IPS-NIHi11 (cell line): ENCODE measurements around the gene TAF4B.

Experiments
- DNase-seq: peaks from one replicate; pipeline ENCODE4 v3.0.0; 2012; ENCODE audit warnings: mixed read lengths, low spot score

Gene TAF4B

GRCh38 chr18:26383454-26384270 lies 157.4 kb downstream of the TAF4B start:
- peak; percentile 50 for DNase-seq

DNA sequence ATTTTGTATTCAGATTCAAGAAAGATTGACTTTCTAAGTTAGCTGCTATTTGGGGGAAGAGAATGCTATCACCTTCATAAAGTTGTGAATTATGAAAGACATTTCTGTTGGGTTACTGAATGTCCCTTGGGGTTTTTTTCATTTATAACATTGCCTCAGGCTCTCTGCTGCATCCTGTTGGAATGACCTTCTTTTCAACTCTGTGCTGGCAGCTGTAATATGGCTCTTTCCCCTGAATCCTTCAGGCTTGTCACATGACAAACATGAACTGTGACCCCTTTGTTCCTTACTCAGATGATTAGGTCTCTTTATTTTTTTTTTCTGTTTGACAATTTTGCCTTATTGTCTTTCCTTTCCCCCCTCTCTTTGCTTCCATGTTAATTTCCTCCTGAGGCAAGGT lies 159.8 kb downstream of the TAF4B start:
- DNase-seq: no peak

- no peak for DNase-seq
These were observed 160.2 kb downstream of the TAF4B start for GRCh38 chr18:26386441-26386840.

GRCh38 chr18:26394047-26394654 lies 167.9 kb downstream of the TAF4B start:
- no peak for DNase-seq

DNA sequence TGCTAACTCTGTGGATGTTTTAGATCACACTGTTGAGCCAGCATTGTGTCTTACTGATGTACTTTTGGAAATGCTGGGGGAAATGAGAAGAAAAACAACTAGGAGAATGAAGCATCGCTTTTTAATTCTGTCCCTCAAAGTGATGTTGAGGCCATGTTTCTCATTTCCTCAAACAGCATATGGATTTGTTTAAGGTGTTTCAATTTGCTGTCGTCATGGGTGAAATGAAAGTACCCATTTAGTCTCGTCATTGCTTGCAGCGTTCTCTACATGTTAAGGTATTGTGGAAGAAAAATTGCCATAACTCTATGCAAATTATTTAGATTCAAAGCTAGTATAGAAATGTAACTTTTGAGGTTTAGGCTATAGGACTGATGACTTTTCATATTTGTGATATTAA lies 170.8 kb downstream of the TAF4B start:
- DNase-seq: no peak

GRCh38 chr18:26403491-26403890 lies 177.2 kb downstream of the TAF4B start:
- DNase-seq: no peak

GRCh38 chr18:26405190-26405801 lies 179.1 kb downstream of the TAF4B start:
- DNase-seq: peak; percentile 64

DNA sequence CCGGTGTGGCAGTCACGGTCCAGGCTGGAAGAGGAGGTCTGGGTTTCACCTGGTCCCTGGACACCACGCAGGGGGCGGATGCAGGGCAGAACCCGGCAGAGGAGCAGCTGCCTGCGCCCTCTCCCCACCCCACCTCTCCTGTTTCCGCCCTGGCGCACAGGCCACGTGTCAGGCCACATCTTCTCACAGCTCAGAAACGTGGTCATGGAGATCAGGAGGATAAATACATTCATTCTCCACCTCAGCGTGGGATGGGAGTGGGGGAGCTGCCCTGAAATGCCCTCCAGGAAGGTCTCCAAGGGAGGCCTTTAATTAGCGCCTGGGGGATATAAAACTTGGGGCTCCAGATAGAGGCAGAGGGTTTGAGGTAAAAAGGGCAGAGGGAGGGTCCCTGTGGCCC lies 180.1 kb downstream of the TAF4B start:
- no peak for DNase-seq

- no peak for DNase-seq
These were observed 180.7 kb downstream of the TAF4B start for GRCh38 chr18:26406854-26407517.

DNA sequence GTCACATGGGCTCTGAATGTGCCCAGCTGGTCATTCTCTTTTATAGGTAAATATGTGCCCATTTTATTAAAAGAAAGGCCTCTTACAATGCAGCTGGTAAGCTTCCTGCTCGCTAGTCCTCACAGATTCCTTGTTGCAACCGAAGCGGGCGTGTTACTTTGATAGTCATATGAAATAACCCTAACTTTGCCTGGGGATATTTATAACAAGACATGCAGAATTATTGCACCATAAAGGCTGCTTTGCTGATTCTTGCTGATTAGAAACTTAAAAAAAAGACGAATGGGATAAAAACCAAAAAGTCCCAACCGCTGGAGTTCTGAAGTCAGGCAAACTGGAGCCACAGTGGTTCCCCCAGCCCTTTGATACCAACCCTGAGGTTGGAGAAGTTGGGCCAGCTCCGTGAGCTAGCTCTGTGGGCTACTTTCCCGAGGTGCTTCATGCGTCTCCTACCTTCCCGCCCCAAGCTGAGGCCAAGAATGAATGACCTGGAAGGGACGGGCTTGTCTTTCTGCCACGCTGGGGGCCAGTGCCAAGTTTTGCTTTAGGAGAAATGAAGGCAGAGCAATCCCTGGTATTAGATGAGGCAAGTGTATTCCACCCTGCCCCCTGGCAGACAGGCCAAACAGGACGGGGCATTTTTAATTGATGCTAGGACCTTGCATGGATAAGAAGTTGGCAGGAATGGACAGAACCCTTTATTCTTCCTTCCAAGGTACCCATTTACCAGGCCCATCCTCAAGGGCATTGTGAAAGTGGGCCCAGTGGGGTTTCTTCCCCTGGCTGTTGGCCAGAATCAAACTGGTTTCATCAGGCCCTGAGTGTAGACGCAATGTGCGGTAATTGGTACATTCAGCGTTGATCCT lies 181.7 kb downstream of the TAF4B start:
- DNase-seq: no peak

DNA sequence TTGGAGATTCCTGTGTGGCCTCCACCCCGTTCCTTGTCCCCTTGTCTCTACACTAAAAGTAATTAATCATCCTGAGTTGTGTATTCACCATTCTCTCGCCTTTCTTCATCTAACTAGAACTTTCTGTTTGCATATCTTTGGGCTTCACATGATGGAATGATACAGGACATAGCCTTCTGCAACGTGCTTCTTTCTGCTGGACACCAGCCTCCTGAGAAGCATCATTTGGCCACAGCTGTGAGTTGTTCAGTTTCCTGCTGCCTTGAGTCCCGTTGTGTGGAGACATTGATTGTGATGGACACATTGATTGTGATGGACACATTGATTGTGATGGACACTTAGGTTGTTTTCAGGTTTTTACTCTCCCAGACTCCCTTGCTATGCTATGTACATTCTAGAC lies 182.8 kb downstream of the TAF4B start:
- no peak for DNase-seq

GRCh38 chr18:26414901-26415440 lies 188.7 kb downstream of the TAF4B start:
- DNase-seq: no peak

DNA sequence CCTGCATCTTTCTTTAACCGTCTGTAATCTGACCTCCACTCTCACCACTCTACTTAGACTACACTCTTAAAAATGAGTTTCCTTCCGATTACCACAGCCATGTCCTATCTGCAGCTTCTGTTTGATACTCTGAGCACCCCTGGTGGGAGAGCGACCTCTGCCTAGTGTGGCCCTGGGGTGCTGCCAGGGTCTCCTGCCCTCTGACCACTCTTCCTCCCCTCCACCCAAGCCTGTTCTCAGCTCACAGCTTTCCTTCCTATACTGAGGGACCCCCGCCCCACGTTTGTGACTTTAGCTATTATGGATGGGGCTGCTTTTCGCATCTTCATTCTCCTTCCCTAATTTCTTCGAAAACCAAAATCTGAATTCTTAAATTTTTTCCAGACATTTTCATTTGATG lies 189.4 kb downstream of the TAF4B start:
- no peak for DNase-seq

- no peak for DNase-seq
These were observed 190.5 kb downstream of the TAF4B start for GRCh38 chr18:26416652-26417150.

DNA sequence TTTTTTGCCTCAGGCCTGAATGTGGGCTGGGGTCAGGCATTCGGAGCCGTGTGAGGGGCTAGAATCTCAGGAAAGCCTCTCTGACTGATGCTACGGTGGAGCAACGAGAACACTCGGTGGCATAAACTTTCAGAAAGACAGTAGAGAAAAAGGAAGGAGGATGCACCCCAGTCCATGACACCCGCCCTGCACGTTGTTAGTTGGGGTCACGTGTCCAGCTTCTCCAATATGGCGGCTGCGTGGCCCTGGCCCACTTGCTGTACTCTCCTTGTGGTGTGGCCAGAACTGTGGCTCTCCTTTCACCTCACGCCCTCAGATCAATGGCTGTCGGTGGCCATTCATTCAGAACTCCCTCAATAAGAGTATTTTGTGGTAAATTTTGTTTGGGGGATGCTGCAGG lies 190.9 kb downstream of the TAF4B start:
- no peak for DNase-seq

DNA sequence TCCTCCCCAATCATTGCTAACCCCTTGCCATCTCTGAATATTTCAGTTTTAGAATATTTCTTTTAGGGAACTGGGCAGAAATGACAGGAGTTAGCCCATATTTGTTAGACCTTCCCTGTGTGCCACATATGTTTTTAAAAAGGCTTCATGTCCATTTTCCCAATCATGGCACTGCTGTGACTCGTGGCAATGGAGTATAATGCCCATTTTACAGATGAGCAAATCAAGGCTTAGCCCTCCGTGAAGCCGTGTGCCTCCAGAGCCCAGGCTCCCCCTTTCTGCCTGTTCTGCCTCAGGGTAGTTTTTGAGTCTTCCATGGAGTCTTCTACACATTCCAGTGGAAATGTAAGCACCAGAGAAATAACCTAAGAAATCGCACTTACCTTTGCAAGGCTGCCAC lies 192.0 kb downstream of the TAF4B start:
- no peak for DNase-seq

GRCh38 chr18:26419746-26420145 lies 193.5 kb downstream of the TAF4B start:
- DNase-seq: no peak

GRCh38 chr18:26421503-26421902 lies 195.3 kb downstream of the TAF4B start:
- DNase-seq: no peak

GRCh38 chr18:26421931-26422330 lies 195.7 kb downstream of the TAF4B start:
- no peak for DNase-seq

DNA sequence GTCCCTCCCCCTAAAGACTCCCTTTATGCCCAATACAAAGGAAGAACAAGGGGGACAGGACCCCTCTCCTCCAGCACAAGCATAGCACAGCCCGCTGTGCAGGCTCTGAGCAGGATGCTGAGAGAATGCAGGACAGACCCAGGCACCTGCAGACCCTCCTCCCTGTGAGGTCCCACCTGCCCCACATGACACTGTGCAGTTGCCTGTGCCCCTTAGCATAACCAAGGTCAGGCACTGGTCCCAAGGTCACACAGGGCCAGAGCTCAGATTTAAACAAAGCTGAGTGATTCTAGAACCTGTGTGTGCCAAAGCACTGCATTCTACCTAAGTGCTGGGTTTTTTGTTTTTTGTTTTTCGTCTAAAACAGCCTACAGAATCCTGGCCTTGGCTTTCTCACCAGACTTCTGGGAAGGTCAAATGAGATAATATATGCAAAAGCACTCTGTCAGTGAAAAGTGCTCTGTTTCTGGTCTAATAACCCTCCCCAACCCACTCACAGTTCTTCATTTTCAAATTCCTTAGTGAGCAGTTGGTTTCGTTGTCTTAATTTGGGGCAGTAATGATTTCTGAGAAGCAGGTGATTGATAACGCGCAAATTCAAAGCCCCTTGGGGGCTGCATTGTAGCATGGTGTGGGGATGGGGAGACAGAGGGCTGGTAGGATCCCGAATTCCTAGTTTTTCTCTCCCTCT lies 196.4 kb downstream of the TAF4B start:
- DNase-seq: no peak
